H1 (cell line): Measurements from ENCODE around the gene BBX. TPM values are rescaled to one million over a fixed set of nuclear protein-coding genes. Genes with fewer than 3 reads are reported as not detected.

Experiments
- CTBP2 ChIP-seq: IDR thresholded peaks from 2 replicates; pipeline ENCODE4 v1.7.0; 2011; ENCODE audit warnings: borderline replicate concordance, mild to moderate bottlenecking, moderate library complexity, mixed read lengths, low read length; ENCODE audit not compliant: insufficient read depth, insufficient read length
- EP300 ChIP-seq, 2 experiments: IDR thresholded peaks; 1 replicate in 1 of 2; 2 replicates in 1 of 2; pipeline ENCODE4 v1.6.1; 2011 to 2012; ENCODE audit warnings: low read depth in 2 of 2, low read length in 2 of 2, mild to moderate bottlenecking in 2 of 2, borderline replicate concordance in 1 of 2, inconsistent platforms in 1 of 2, moderate library complexity in 1 of 2
- HDAC6 ChIP-seq: IDR thresholded peaks from one replicate; pipeline ENCODE4 v1.7.1; 2012; ENCODE audit warnings: low read depth, mild to moderate bottlenecking, inconsistent platforms, low read length, moderate library complexity
- KDM1A ChIP-seq: fragments of 200-600, 300-600 bp; sonication (generic); IDR thresholded peaks from 2 replicates; pipeline ENCODE4 v1.7.1; 2016; ENCODE audit warnings: mild to moderate bottlenecking, low read length, borderline replicate concordance
- PHF8 ChIP-seq: fragments of 200-600 bp; sonication (generic); conservative IDR thresholded peaks from 2 replicates; pipeline ENCODE4 v1.7.1; 2012; ENCODE audit warnings: low read depth, mild to moderate bottlenecking, inconsistent platforms, low read length, moderate library complexity
- POLR2AphosphoS5 ChIP-seq: IDR thresholded peaks from 2 replicates; pipeline ENCODE4 v1.6.1; 2011; ENCODE audit warnings: low read depth, low read length
- SAP30 ChIP-seq: fragments of 300-600 bp; sonication (generic); IDR thresholded peaks from 2 replicates; pipeline ENCODE4 v1.7.1; 2012; ENCODE audit warnings: low read length, moderate library complexity, mild to moderate bottlenecking, inconsistent platforms; ENCODE audit not compliant: insufficient read depth, insufficient replicate concordance
- polyA plus RNA-seq, 7 experiments: library from polyadenylated mRNA; depleted of rRNA in 3 of 7; stranded (reverse) in 5 of 7; unstranded in 2 of 7; fragments of >200 nt in 5 of 7; fragments of 200-250 nt in 2 of 7; gene quantifications; 1 replicate in 5 of 7; 2 replicates in 1 of 7; 4 replicates in 1 of 7; pipeline versions ENCODE4 v1.2.1 to v1.2.3, GENCODE V29; 2011 to 2013; ENCODE audit warnings: missing spikeins in 2 of 7, mixed read lengths in 2 of 7
- total RNA-seq: library from RNA; stranded (reverse); fragmentation: NEBNext Ultra II Directional; extraction: Animal tissue kit (Norgen Biotek cat#: 25700); gene quantifications from 2 replicates; pipeline ENCODE4 v1.2.1, GENCODE V29; 2021

The BBX gene
- total and polyA plus RNA-seq, 2 of the 8 experiments (the other 6 are each of a cell fraction or from before 2014, with no cell fraction given), result 11.0 to 42.5 TPM

DNA sequence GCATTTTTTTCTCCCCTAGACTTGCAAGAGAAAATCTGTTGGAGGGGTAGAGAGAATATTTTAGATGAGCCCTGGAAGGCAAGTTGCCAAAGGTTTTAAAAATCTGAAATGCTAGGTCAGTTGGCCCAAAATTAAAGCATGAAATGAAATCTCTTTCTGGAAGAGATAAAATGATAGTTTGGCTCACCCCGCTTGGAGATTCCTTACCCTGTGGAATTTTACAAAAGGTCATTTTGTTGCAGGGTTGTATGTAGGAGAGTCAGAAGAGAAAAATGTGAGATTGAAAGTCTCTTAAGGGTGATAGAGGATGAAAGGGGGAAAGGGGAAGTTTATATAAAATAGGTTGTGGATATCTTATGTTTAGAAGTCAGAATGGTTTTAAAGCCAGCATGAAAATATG lies 290.3 kb downstream of the BBX start (continued):
- no peak for TF ChIP-seq PHF8
- no peak for TF ChIP-seq KDM1A
- TF ChIP-seq CTBP2, result no peak
- no peak for TF ChIP-seq HDAC6
- no peak for TF ChIP-seq POLR2AphosphoS5
- no peak for TF ChIP-seq EP300 (IDR thresholded peaks at IDR 0.05; ENCODE audit: borderline replicate concordance in 1 of 2, low read depth in 2 of 2, low read length in 2 of 2)
- TF ChIP-seq SAP30, result no peak
- TF ChIP-seq, all 59 proteins: peak for 0
